ENCODE data around the gene FAM151A. TPM values are rescaled to one million over a fixed set of nuclear protein-coding genes. Genes with fewer than 3 reads are reported as not detected.

The FAM151A gene
- total RNA-seq, 1 donor from 2014 or later, result not detected

GRCh38 chr1:54607821-54608565 lies 15.3 kb downstream of the FAM151A start:
- DNase-seq (ENCODE audit: low read depth), result no peak
- Histone ChIP-seq H3K4me3 (ENCODE audit: low read depth, low read length) (no peak overlapping the region), H3K27me3 (ENCODE audit: control insufficient read depth, insufficient read depth, low read length) (peaks cover 2% of the 10 kb centered on the region), H3K36me3 (ENCODE audit: control insufficient read depth, insufficient read depth, low read length) (no peaks in the 10 kb centered on the region)
- TF ChIP-seq CTCF (IDR thresholded peaks at IDR 0.05; ENCODE audit: insufficient read depth, low read length, poor library complexity, severe bottlenecking), result no peak

- no peak overlapping the region for H3K4me3 ChIP-seq (ENCODE audit: low read depth, low read length)
- no peaks in the 10 kb centered on the region for H3K36me3 ChIP-seq (ENCODE audit: control insufficient read depth, insufficient read depth, low read length)
- no peak for DNase-seq (ENCODE audit: low read depth)
- peaks cover 4% of the 10 kb centered on the region for H3K27me3 ChIP-seq (ENCODE audit: control insufficient read depth, insufficient read depth, low read length)
- TF ChIP-seq CTCF (IDR thresholded peaks at IDR 0.05; ENCODE audit: insufficient read depth, low read length, poor library complexity, severe bottlenecking), result no peak
Measured at GRCh38 chr1:54606990-54607325, 16.4 kb downstream of the FAM151A start.

- H3K36me3 ChIP-seq (ENCODE audit: control insufficient read depth, insufficient read depth, low read length), result no peaks in the 10 kb centered on the region
- DNase-seq (ENCODE audit: low read depth), result no peak
- H3K27me3 ChIP-seq (ENCODE audit: control insufficient read depth, insufficient read depth, low read length), result peaks cover 4% of the 10 kb centered on the region
- H3K4me3 ChIP-seq (ENCODE audit: low read depth, low read length), result no peak overlapping the region
- TF ChIP-seq CTCF (IDR thresholded peaks at IDR 0.05; ENCODE audit: insufficient read depth, low read length, poor library complexity, severe bottlenecking), result no peak
Measured at GRCh38 chr1:54606096-54606989, 17.0 kb downstream of the FAM151A start.

- Histone ChIP-seq H3K27me3 (ENCODE audit: control insufficient read depth, insufficient read depth, low read length) (peaks cover 4% of the 10 kb centered on the region), H3K36me3 (ENCODE audit: control insufficient read depth, insufficient read depth, low read length) (no peaks in the 10 kb centered on the region), H3K4me3 (ENCODE audit: low read depth, low read length) (no peak overlapping the region)
- DNase-seq (ENCODE audit: low read depth), result no peak
- no peak for TF ChIP-seq CTCF (IDR thresholded peaks at IDR 0.05; ENCODE audit: insufficient read depth, low read length, poor library complexity, severe bottlenecking)
Measured at GRCh38 chr1:54604572-54605370, 18.6 kb downstream of the FAM151A start.

GRCh38 chr1:54604051-54604450 lies 19.3 kb downstream of the FAM151A start:
- Histone ChIP-seq H3K4me3 (ENCODE audit: low read depth, low read length) (no peak overlapping the region), H3K36me3 (ENCODE audit: control insufficient read depth, insufficient read depth, low read length) (no peaks in the 10 kb centered on the region), H3K27me3 (ENCODE audit: control insufficient read depth, insufficient read depth, low read length) (peaks cover 4% of the 10 kb centered on the region)
- TF ChIP-seq CTCF (IDR thresholded peaks at IDR 0.05; ENCODE audit: insufficient read depth, low read length, poor library complexity, severe bottlenecking), result no peak
- DNase-seq (ENCODE audit: low read depth), result no peak

All from kidney epithelial cell (primary cell).